Fibroblast of pulmonary artery (primary cell): Measurements from ENCODE around the gene MT1B.

Source experiments
- DNase-seq: peaks from one replicate; pipeline ENCODE4 v3.0.0-alpha.2; 2010; ENCODE audit warnings: low read depth
- H3K4me3 ChIP-seq: replicated peaks from 2 replicates; pipeline ENCODE4 v1.5.1; 2011; ENCODE audit warnings: low read depth, mild to moderate bottlenecking, control low read depth, low read length, moderate library complexity
- CTCF ChIP-seq: IDR thresholded peaks from 2 replicates; pipeline ENCODE4 v1.5.1; 2011; ENCODE audit warnings: mild to moderate bottlenecking, control low read depth, low read length, inconsistent platforms; ENCODE audit errors: missing control alignments

Gene MT1B

GRCh38 chr16:56690420-56691122 lies 38.9 kb downstream of the MT1B start:
- TF ChIP-seq CTCF = no peak
- DNase-seq = no peak
- H3K4me3 ChIP-seq = no peak overlapping the region

- no peak for TF ChIP-seq CTCF
- DNase-seq = peak; percentile 32
- H3K4me3 ChIP-seq = no peak overlapping the region
Observed at GRCh38 chr16:56691885-56692284, 40.2 kb downstream of the MT1B start.

GRCh38 chr16:56695246-56695645 lies 43.6 kb downstream of the MT1B start:
- no peak for DNase-seq
- no peak overlapping the region for H3K4me3 ChIP-seq
- TF ChIP-seq CTCF = no peak

GRCh38 chr16:56697456-56698155 lies 45.9 kb downstream of the MT1B start:
- H3K4me3 ChIP-seq = no peak overlapping the region
- DNase-seq = no peak
- no peak for TF ChIP-seq CTCF

GRCh38 chr16:56700195-56700594 lies 48.5 kb downstream of the MT1B start:
- peak; percentile 53 for DNase-seq
- no peak for TF ChIP-seq CTCF
- no peak overlapping the region for H3K4me3 ChIP-seq

- no peak for DNase-seq
- H3K4me3 ChIP-seq = no peak overlapping the region
- TF ChIP-seq CTCF = no peak
Observed at GRCh38 chr16:56700631-56701030, 48.9 kb downstream of the MT1B start.
